Measurements from ENCODE around the gene CTXND1.

DNA sequence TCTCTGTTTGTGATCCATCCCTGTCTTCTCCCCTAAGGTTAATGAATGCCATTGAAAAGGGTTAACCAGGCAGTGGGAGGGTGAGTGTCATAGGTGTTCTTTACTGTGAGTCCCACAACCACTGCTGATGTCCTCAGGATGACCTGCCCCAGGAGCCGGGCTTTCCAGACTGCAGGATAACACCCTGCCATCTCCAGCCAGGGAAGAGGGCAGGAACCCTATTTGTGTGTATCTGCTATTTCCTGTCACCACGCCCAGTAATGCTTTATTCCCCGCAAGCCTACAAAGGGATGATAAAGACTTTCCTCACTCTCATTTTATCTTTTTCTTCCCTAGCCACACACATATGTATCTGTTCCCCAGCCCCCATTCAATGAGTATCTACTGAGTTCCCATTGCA lies 15.6 kb upstream of the CTXND1 start:
- TF ChIP-seq POLR2AphosphoS5 (IDR thresholded peaks at IDR 0.05; ENCODE audit: low read depth, low read length) (no peak), TAF1 (IDR thresholded peaks at IDR 0.05; ENCODE audit: borderline replicate concordance, insufficient read depth, low read length) (no peak), SIN3A (IDR thresholded peaks at IDR 0.05; ENCODE audit: borderline replicate concordance, insufficient read depth, low read length) (no peak), REST (IDR thresholded peaks at IDR 0.05; ENCODE audit: insufficient read depth in 1 of 2, low read depth in 2 of 2, low read length in 2 of 2) (no peak), FOXP2 (optimal IDR thresholded peaks at IDR 0.05; ENCODE audit: borderline replicate concordance, extremely low read depth, extremely low read length, insufficient read depth) (no peak)

Measured in PFSK-1 (cell line).